ENCODE measurements around the gene TNFRSF4.

The TNFRSF4 gene

DNA sequence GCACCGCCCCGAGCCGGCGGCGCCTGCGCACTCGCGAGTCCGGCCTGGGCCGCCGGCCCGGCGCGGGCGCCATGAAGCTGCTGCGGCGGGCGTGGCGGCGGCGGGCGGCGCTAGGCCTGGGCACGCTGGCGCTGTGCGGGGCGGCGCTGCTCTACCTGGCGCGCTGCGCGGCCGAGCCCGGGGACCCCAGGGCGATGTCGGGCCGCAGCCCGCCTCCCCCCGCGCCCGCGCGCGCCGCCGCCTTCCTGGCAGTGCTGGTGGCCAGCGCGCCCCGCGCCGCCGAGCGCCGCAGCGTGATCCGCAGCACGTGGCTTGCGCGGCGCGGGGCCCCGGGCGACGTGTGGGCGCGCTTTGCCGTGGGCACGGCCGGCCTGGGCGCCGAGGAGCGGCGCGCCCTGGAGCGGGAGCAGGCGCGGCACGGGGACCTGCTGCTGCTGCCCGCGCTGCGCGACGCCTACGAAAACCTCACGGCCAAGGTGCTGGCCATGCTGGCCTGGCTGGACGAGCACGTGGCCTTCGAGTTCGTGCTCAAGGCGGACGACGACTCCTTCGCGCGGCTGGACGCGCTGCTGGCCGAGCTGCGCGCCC lies 18.3 kb upstream of the TNFRSF4 start, which contains the start of gene B3GALT6:
B3GALT6 (plus strand) TSS at position 30 of the 588 bp plus-strand sequence; CDS start at position 72, 42 bp downstream.
- no peak for DNase-seq

DNA sequence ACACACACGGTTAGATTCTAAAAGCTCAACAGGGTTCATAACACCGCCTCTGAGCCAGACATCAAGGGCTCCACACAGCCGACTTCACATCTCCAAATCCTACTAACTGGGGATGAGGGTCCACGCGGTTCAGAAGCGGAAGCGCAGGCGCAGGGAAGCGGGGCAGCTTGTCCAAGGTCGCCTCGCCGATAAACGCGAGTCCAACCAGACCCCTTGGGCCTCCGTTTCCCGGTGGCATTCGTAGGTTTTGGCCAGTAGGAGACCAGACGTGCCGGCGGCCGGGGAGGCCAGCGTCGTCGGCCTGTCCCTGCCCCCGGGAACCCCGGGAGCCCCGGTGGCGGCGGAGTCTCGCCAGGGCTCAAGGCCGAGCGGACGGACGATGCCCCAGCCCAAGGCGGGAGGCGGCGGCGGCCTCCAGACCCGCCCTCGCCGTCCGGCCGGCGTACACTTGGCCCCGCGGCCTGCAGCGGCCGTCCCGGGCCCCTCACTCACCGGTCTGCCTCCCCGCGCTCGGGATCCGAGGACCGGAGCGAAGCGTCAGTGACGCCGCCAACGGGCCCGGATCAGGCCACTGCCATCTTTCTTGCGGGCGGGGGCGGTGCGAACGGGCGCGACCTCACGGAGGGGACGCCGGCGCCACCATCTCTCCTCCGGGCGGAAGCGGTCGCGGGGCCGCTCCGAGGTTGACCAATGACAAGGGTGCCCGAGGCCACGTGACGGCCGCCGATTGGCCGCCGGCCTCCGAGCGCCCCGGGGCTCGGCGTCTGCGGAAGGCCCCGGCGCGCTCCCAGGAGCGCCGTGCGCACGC lies 17.7 kb upstream of the TNFRSF4 start, which contains the start of gene SDF4:
SDF4 (minus strand) TSS at position 602 of the 808 bp plus-strand sequence. CDS start 3,229 bp downstream, outside the sequence.
- peak; percentile 90 for DNase-seq

DNA sequence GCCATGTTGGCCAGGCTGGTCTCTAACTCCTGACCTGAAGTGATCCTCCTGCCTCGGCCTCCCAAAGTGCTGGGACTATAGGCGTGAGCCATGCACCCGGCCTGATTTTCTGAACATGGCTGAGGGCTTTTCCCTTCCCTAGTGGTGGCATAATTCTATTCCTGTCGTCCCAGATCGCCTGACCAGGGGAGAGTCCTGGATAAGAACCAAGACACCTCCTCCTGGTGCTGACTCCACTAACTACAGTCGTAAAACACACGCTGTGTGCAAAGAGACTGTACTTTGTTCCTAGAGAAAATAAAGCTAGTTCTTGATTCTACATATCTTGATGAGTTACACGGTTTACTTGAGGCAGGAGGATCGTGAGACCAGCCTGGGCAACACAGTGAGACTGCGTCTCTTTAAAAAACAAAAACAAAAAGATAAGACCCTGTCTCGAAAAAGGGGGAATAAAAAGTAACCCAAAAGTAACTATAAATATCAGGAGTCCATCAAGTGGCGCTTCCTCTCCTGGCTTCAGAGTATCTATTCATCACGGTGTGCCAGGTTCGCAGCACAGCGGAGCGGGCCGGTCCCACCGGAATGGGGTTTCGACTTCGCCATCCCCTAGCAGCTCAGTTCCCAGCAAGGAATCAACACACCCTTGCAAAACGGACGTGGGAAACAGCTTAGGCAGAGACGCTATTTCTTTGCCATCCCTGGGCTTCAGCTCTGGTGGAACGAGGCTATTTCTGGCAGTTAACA lies 16.9 kb upstream of the TNFRSF4 start:
- DNase-seq = no peak

DNA sequence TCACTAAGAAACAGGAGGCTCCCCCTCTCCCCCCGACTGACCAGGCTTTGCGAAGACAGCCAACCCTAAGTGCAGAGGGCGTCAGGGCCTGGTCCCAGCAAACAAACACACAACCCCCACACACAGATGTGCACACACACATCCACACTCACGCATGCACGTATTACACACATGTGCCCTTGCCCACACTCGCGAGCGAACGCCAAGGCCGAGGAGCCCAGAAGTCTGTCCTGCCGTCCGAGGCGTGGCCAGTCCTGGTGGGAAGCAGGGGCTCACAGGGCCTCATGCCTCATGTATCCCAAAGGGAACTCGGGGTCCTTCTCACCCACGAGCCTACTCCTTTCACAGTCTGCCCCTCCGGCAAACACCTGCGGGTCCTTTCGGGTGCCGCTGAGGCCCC lies 15.8 kb upstream of the TNFRSF4 start:
- no peak for DNase-seq

DNA sequence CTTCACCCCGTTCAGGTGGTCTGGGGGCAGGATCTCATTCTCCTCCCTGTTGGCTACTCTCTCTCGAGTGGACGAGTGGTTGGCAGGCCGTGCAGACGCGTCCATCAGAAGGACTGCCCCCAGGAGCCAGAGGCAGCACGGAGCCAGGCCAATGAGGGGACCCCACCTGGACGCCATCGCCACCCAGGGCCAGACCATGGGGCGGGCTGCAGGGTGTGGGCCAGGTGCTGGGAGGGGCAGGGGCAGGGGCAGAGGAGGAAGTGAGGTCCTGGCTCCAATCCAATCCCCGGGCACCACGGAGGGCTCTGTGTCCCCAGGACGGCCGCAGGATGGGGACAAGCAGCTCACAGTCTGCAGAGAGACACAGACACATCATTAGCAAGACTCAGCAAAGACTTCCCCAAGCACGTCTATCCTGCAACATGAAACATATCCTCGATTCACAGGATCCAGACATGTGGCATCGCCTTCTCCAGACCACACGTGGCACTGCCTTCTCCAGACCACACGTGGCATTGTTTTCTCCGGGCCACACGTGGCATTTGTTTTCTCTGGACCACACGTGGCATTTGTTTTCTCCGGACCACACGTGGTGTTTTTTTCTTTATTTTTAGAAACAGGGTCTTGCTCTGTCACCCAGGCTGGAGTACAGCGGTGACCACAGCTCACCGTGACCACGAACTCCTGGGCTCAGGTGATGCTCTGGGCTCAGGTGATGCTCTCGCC lies 14.8 kb upstream of the TNFRSF4 start:
- no peak for DNase-seq

DNA sequence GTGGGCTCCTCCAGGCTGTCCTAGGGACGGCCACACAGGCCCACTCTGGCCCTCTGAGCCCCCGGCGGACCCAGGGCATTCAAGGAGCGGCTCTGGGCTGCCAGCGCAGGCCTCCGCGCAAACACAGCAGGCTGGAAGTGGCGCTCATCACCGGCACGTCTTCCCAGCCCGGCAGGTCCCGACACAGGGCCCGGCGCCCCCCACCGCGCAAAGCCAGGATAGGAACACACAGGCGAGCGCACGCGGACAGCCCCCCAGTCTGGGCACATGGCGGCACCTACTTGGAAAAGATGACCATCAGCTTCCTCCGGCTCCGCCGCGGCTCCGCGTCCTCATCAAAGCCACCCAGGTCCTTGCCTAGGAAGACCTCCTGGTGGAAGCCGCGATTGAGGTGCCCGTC lies 14.2 kb upstream of the TNFRSF4 start:
- DNase-seq = no peak

DNA sequence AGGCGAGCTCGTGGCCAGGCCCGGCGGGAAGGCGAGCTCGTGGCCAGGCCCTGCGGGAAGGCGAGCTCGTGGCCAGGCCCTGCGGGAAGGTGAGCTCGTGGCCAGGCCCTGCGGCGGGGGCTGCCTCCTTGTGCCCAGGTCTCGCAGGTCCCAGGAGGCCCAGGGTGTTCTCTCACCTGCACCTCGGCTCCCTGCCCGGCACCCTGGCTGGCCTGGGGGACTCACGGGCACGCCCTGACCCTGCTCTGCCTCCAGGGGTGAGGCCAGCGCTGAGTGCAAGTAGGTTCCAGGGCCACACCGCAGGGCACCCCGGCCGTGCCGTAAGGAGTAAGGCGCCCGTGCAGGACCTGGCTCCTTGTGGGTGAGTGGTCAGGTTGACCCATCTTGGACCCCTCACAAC lies 13.4 kb upstream of the TNFRSF4 start:
- no peak for DNase-seq

DNA sequence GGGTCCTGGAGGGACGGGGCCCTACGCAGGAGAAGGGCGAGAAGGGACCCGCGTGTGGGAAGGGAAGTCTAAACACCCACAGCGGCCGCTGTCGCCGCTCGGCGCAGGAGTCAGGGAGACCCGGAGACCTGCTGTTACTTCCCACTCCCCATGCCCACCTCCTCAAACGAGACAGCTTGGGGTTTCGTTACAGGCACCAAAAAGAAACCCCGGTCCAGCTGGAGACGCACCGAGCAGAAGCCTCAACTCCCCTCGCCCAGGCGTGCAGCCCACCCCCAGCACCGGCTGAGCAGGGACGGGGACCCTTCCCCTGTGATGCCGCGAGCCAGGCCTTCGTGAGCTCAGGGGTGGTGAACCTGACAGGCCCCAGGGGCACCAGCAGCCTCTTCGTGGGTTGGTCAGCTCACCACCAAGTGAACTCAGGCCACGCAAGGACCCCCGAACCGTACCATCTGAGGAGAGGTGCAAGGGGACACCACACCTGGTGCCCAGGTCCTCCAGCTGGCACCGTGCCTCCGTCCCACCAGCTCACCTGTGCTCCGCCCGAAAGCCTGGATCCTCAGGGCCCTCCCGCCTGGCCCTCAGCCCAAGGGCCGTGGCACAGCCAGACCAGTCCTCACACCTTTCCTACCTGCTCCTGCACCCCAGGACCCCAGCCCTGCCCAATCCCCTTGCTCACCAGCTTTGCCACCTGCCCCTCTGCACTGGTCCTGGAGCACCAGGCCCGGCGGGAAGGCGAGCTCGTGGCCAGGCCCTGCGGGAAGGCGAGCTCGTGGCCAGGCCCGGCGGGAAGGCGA lies 12.8 kb upstream of the TNFRSF4 start:
- no peak for DNase-seq

DNA sequence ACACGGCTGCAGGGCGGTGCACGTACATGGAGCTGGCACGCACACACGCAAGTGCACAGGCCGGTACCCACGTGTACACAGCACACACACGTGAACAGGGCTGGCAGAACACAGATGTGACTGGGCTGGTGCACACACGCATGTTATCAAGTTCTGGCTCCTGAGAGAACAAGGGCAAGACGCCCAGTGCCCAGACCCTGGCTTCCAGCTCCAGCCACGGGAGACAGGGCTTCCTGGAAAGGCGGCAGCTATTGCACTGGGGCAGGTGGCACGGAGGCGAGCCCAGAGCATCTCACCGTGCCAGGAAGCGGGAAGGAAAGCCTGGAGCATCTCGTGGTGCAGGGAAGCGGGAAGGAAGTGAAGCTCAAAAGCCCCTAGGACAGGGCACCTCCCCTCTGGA lies 12.0 kb upstream of the TNFRSF4 start:
- DNase-seq = no peak

DNA sequence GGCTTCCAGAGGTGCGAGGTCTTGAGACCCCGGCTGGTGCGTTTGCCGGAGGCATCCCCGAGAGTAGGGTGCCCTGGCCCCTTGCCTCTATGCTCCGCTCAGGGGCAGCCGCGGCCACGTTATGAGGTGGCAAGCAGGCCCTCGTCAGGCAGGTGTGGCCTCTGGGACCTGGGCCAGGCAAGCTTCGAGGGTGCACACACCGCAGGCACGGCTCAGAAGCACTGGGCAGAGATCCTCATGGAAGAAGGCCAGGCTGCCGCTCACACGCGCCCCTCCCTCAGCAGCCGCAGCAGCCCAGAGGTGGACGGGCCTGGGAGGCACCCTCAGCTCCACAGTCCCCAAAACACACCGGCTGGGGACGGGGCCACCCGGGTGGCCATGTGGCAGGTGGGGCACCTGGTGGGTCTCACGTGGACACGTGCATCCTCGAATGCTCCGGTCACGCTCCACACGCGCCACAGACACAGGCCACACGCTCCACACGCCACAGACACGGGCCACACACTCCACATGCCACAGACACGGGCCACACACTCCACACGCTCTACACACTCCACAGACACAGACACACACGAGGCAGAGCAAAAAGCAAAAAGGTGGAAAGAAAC lies 11.4 kb upstream of the TNFRSF4 start:
- no peak for DNase-seq

DNA sequence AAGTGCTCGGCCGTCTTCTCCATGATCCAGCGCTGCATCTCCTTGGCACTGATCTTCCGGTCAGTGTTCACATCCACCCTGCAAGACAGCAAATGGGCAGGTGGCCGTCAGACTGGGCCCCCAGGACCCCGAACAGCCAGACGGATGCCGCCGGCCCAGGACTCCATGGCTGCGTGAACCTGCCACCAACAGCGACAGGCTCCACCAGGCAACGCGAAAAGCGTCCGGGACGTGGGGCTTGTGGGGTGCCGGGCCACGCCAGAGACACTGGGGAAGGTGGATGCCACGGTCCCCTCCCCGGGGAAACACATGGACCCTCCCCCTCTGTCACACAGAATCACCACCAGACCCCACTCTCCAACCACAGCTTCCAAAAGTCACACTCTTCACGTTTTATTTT lies 9.9 kb upstream of the TNFRSF4 start:
- no peak for DNase-seq

DNA sequence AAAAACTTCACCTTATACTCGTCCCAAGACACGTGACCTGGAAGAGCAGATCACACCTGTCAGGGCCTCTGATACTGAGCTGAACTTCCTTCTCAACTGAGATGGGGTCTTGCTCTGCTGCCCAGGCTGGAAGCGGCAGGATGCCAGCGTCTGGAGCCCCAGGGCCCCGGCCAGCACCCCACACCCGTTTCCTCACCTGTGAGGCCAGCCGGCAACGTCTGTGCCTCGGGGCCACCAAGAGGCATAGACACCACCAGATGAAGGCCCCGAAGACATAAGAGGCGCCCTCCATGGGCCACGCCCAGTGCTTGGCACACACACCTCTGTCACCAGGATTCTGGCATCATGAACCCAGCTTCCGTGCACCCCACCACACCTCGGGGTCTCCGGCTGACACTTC lies 9.4 kb upstream of the TNFRSF4 start:
- DNase-seq = no peak

DNA sequence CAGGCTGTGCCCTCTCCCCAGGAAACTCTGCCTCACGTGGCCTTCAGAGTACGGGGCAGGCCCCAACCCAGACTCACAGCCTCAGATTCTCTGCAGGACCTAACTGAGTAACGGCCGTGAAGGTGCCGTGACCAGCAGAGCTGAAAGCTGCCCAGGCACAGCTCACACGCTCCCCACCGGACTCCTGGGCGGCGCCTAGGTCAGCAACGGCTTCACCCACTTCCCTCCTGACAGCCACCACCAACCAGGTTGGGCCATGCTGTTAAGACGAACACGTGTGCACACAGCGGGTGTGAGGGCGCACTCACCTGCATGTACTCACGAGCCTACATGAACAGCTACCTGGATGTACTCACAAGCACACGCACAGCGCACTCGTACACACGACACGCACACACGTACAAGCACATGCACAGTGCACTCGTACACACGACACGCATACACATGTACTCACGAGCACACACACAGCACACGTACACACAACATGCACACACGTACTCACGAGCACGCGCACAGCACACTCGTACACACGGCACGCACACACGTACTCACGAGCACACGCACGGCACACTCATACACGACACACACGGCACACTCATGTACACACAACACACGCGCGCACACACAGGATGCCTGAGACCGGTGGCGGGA lies 8.7 kb upstream of the TNFRSF4 start:
- no peak for DNase-seq

DNA sequence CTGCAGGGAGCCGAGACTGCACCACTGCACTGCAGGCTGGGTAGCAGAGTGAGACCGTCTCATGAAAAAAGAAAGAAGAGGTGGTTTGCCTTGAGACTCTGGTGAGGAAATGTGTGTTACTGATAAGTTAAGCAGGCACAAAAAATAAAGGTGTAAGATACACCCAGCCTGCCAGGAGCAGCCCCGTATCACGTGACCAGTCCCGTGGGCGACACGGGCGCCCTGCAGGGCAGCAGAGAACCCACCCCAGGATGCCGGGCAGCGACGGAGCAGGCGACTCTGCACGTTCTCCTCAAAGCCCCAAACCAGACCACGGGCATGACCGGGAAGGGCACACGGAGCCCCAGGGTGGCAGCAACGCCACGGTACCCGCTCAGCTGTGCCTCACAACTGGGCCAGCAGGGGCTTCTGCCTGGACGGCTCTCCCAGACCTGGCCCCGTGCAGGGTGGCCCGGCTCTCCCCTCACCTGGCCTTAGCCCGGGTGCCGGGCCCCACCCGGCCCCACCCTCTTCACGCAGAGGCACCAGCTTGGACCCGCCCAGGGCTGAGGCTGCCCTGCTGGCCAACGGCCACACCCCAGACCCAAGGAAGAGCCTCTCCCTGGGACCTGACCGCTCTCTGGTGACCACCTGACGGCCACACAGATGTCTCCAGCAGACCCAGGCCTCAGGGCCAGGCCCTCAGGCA lies 8.1 kb upstream of the TNFRSF4 start:
- no peak for DNase-seq

DNA sequence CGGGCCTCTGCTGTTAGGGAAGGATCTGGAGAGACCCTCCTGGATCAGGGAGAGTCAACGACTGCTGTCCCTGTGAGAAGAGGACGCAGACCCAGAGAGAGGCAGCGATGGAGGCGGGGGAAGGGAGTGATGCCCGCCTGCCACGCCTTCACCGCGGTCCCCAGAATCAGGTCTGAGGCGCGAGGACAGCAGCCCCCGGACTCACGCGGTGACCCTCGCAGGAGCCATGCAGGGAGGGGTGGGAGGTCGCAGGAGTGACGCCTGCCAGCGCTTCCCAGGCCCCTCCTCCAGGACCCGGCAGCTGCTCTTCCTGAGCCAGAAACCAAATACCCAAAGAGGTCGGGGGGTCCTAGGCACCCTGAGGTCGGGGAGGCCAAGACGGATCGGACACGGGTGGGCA lies 6.2 kb upstream of the TNFRSF4 start:
- DNase-seq = no peak

DNA sequence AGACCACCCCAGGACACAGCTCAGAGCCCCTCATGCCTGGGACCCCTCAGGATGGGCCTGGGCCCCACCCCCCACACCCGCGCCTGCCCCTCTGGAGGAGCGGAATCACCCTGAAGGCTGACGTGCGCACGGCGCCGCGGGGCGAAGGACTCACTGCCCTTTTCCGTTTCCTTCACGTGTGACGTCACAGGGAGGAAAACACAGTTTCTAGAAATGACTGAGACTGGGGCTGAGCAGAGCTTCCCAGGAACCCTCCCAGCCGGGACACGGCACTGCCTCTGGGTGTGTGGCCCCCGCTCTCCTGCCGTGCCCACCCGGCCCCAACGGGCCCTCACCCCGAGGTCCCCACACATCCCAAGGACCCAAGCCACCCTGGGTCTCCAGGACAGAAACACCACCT lies 5.4 kb upstream of the TNFRSF4 start:
- no peak for DNase-seq

DNA sequence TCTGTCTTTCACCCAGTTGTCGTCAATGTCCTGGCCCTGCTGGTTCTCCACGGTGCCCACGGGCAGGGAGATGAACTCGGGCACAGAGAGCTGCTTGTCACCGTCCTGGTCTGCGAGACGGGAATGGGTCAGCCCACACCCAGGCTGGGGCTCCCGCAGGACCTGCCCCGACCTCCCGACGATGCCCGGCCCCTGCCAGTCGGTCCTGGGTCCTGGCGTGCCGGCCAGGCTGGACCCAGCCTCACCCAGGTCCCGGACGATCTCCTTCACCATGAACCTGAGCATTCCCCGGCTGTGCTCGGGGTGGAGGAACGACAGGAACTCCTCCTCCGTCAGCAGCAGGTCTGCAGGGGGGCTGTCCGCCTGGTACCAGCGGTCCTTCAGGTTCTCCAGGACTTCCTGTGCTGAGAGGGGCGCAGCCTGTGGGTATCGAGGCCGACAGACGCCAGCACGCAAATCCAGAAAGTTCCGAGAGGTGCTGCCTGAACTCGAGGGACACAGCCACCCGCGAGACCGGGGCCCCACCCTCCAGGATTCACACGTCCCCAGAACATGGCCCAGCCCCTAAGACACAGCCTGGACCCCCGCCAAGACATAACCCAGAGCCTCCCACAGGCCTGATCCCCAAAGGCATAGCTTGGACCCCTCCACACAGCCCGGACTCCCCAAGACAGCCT lies 4.7 kb upstream of the TNFRSF4 start:
- DNase-seq = no peak

DNA sequence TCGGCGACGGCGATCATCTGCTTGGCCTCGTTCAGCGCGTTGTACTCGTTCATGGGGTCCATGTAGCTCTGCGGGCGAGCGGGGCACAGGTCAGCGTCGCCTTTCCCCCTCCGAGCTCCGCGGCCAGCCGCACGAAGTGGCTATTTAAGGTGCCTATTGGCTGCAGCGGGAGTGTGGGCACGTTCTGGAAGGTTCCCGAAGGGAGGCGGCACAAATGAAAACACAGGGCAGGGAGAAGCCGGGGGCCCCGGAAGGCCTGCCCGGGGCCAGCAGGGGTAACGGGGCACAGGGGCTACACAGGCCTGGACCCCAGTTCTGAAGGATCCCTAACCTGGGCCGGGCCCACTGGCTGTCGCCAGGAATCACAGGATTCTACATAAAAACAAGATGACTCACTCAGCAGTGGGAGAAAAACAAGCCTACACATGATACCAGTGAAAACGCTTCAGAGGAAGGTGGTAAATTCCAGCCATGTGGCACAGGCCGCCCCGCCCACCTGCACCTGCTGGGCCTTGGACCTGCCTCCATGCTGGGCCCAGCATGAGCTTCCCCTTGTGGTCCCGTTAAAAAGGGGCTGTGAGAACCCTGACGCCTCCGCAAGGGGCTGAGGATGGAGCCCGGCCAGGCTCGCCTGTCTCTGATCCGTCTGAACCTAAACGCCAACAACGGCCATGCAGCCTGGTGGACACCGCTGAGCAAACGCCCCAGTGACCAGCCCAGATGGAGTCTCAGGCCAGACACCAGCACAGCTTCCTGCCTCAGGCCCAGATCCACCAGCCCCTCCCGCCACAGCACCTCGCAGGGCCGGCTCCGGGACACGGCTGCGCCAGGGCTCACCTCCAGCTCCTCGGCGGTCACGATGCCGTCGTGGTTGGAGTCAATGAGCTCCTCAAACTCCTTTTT lies 3.9 kb upstream of the TNFRSF4 start:
- DNase-seq = no peak

All from GOT3 (cell line).